Stimulated activated CD8-positive, alpha-beta memory T cell treated with anti-CD3 and anti-CD28 coated beads, Interleukin-2, amount 100 ng/mL, for 48 hours (primary cell): ENCODE results near the gene ARSB.
A peak's percentile ranks its signal among the peaks of the same experiment; 100 is the strongest.

ENCODE experiments used
- DNase-seq, 2 donors: peaks; one replicate each; pipeline ENCODE4 v3.0.0-alpha.2; 2020; ENCODE audit warnings: low read depth in 2 of 2

The ARSB gene

GRCh38 chr5:78985116-78985724, at the start of gene ARSB:
Gene ARSB (minus strand): TSS chr5:78985310. CDS start chr5:78985248, 62 bp downstream.
- DNase-seq, result peak; percentile 40 to 49

- DNase-seq, result no peak
Observed at GRCh38 chr5:79032782-79033181, 47.7 kb upstream of the ARSB start.

GRCh38 chr5:79032031-79032695, 47.1 kb upstream of the ARSB start:
- no peak for DNase-seq

- no peak for DNase-seq
Observed at GRCh38 chr5:79031485-79031867, 46.4 kb upstream of the ARSB start.

- no peak for DNase-seq
Observed at GRCh38 chr5:79030663-79031484, 45.8 kb upstream of the ARSB start.

GRCh38 chr5:79025054-79025472, 40.0 kb upstream of the ARSB start:
- peak; percentile 25 to 41 for DNase-seq

- no peak for DNase-seq
Observed at GRCh38 chr5:79023947-79024346, 38.8 kb upstream of the ARSB start.

- no peak for DNase-seq
Observed at GRCh38 chr5:79023348-79023747, 38.2 kb upstream of the ARSB start.

GRCh38 chr5:79022771-79023170, 37.7 kb upstream of the ARSB start:
- DNase-seq, result no peak

- DNase-seq, result no peak
Observed at GRCh38 chr5:79021753-79022152, 36.6 kb upstream of the ARSB start.

GRCh38 chr5:79020861-79021561, 35.9 kb upstream of the ARSB start:
- peak; percentile 2 to 9 for DNase-seq

GRCh38 chr5:79014631-79015030, 29.5 kb upstream of the ARSB start:
- DNase-seq, result no peak

GRCh38 chr5:79011869-79012268, 26.8 kb upstream of the ARSB start:
- no peak for DNase-seq

- DNase-seq, result no peak
Observed at GRCh38 chr5:79011219-79011836, 26.2 kb upstream of the ARSB start.

- DNase-seq, result no peak
Observed at GRCh38 chr5:79008362-79008761, 23.3 kb upstream of the ARSB start.

GRCh38 chr5:79007872-79008271, 22.8 kb upstream of the ARSB start:
- DNase-seq, result no peak

- no peak for DNase-seq
Observed at GRCh38 chr5:79005936-79006631, 21.0 kb upstream of the ARSB start.

- DNase-seq, result no peak
Observed at GRCh38 chr5:79005151-79005550, 20.0 kb upstream of the ARSB start.

- no peak for DNase-seq
Observed at GRCh38 chr5:79002374-79002773, 17.3 kb upstream of the ARSB start.

- DNase-seq, result no peak
Observed at GRCh38 chr5:79001471-79001870, 16.4 kb upstream of the ARSB start.

- no peak for DNase-seq
Observed at GRCh38 chr5:78997090-78997489, 12.0 kb upstream of the ARSB start.
